LNCAP (cell line): ENCODE results near the gene CLBA1.

Experiments used
- CTCF ChIP-seq: fragments of 450-650 bp; IDR thresholded peaks from 2 replicates; pipeline ENCODE4 v1.5.1; 2017; ENCODE audit warnings: mild to moderate bottlenecking

The CLBA1 gene

GRCh38 chr14:105042813-105043212 lies 57.2 kb downstream of the CLBA1 start:
- no peak for TF ChIP-seq CTCF

DNA sequence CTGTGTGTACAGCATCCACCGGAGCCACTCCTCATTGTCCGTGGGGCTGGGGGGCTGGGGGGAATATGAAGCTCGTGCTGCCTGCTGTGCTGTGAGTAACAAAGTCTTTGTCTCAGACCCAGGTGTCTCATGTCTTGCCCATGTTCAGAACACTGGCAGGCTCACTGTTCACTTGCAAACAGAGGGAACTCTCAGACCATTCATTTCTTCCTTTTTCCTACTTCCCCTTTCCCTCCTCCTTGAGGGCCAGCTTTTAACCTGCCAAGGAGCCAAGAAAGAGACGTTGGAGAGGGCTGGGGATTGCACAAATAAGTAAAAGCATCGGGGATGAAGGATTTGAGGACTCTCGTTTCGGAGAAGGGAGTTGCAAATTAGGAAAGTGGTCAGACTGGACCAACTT lies 58.1 kb downstream of the CLBA1 start:
- no peak for TF ChIP-seq CTCF
